CD4-positive, alpha-beta memory T cell (primary cell): ENCODE data around the gene MINK1. TPM values are rescaled to one million over a fixed set of nuclear protein-coding genes. Genes with fewer than 3 reads are reported as not detected.

Source experiments
- CTCF ChIA-PET: fragments of 350-600 bp; sonication (Branson Sonifier 250); formaldehyde crosslinking; loops from one replicate; lab custom pipeline; 2021; ENCODE audit warnings: inconsistent platforms; ENCODE audit not compliant: partially characterized antibody; lab: Charles Lee
- POLR2A ChIA-PET: fragments of 350-600 bp; sonication (Branson Sonifier 250); formaldehyde crosslinking; loops from one replicate; lab custom pipeline; 2021; ENCODE audit not compliant: partially characterized antibody; lab: Charles Lee
- DNase-seq, 5 donors: peaks; one replicate each; pipeline versions ENCODE4 v3.0.0 to v3.0.0-alpha.2; 2020 to 2022; ENCODE audit warnings: mixed read lengths in 1 of 5
- H3K27ac ChIP-seq: one replicate; pipeline ENCODE4 v1.7.0; 2013; ENCODE audit warnings: low read depth, low read length
- H3K27me3 ChIP-seq: 2 replicates; pipeline ENCODE4 v1.7.0; 2013; ENCODE audit warnings: mild to moderate bottlenecking, low read length, moderate library complexity; ENCODE audit not compliant: insufficient read depth
- H3K36me3 ChIP-seq: 2 replicates; pipeline ENCODE4 v1.7.0; 2013; ENCODE audit warnings: mild to moderate bottlenecking, low read length, moderate library complexity; ENCODE audit not compliant: insufficient read depth
- H3K4me1 ChIP-seq: 2 replicates; pipeline ENCODE4 v1.7.0; 2013; ENCODE audit warnings: mild to moderate bottlenecking, low read length, moderate library complexity; ENCODE audit not compliant: insufficient read depth
- H3K4me3 ChIP-seq, 2 donors: one replicate each; pipeline ENCODE4 v1.7.0; 2013; ENCODE audit warnings: low read length in 2 of 2, mild to moderate bottlenecking in 1 of 2
- H3K9me3 ChIP-seq, 2 donors: one replicate each; pipeline ENCODE4 v1.7.0; 2013; ENCODE audit warnings: low read length in 2 of 2, control low read depth in 1 of 2; ENCODE audit not compliant: control insufficient read depth in 1 of 2
- H3K27ac Mint-ChIP-seq, 7 donors: one replicate each; pipeline ENCODE4 v1.8.0; 2020 to 2021; ENCODE audit warnings: mixed read lengths in 7 of 7, mild to moderate bottlenecking in 6 of 7, inconsistent platforms in 3 of 7, moderate library complexity in 3 of 7
- H3K27me3 Mint-ChIP-seq, 2 donors: one replicate each; pipeline ENCODE4 v1.8.0; 2020 to 2021; ENCODE audit warnings: mixed read lengths in 2 of 2
- H3K36me3 Mint-ChIP-seq, 2 donors: one replicate each; pipeline ENCODE4 v1.8.0; 2020 to 2021; ENCODE audit warnings: mixed read lengths in 2 of 2, inconsistent platforms in 1 of 2, mild to moderate bottlenecking in 1 of 2
- H3K4me1 Mint-ChIP-seq, 4 donors: one replicate each; pipeline ENCODE4 v1.8.0; 2020 to 2021; ENCODE audit warnings: mixed read lengths in 4 of 4, mild to moderate bottlenecking in 1 of 4
- H3K4me3 Mint-ChIP-seq, 8 donors: one replicate each; pipeline ENCODE4 v1.8.0; 2020 to 2021; ENCODE audit warnings: mixed read lengths in 8 of 8, mild to moderate bottlenecking in 7 of 8, moderate library complexity in 6 of 8, inconsistent platforms in 3 of 8
- H3K9me3 Mint-ChIP-seq, 8 donors: one replicate each; pipeline ENCODE4 v1.8.0; 2020 to 2021; ENCODE audit warnings: mixed read lengths in 8 of 8, mild to moderate bottlenecking in 5 of 8, inconsistent platforms in 3 of 8, moderate library complexity in 1 of 8
- intact Hi-C: fragments of 100-400 bp; cut with micrococcal nuclease; formaldehyde crosslinking; loops from one replicate; pipeline ENCODE4 v1.15.1; 2023
- polyA plus RNA-seq, 2 donors: library from polyadenylated mRNA; unstranded; fragments of 300-500 nt; fragmentation: Illumina TruSeq; gene quantifications; one replicate each; pipeline ENCODE4 v1.2.3, GENCODE V29; 2021
- total RNA-seq, 2 experiments: library from RNA; stranded (reverse); gene quantifications; one replicate each; pipeline ENCODE4 v1.2.3, GENCODE V29; 2021

MINK1 gene
- total and polyA plus RNA-seq, 4 experiments from 2014 or later = 4.3 to 139 (median 88.6) TPM

DNA sequence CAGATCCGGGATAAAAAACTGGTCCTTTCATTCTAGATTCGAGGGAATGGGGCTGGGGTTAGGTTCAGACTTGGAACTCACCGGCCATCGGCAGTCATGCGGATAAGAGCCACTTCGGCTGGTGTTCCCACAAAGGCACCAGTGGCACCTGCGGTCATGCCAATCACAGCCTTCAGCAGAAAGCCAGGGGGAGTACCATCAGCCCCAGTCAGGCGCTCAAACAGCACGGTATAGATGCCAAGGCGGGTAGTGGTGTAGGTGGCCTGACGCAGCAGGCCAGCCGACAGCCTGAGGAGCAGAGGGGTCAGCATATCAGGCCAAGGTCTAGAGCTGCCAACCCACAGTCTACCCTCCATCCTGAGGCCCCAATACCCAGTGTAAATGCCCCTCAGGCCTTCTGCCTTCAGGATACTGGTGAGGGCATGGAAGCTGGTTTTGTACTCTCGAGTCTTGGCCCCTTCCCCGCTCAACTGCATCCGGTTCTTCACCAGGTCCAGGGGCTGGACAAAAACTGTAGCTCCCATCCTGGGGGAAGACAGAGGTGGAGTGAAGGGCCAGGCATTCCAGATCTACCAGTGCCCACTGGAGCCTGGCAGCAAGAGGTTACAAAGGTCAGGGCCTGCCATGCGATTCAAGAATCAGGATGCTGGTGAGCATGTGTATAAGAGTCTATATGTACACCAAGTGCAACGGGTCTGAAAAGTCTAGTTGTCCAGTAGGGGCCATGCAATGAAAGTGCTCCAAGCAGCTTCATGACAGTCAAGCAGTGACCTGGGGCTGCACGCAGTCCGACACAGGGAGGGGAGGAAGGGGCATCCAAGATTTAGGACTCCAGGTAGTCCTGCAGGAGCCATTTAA is 105.8 kb downstream of the MINK1 start:
- Histone ChIP-seq H3K9me3 (no peaks in the 10 kb centered on the region), H3K36me3 (peaks cover 26% of the 10 kb centered on the region), H3K4me1 (peaks cover 54% of the 10 kb centered on the region), H3K27ac (peak overlapping the region; percentile 81), H3K4me3 (peak overlapping the region; percentile 89 to 99), H3K27me3 (no peaks in the 10 kb centered on the region)
- H3K27ac Mint-ChIP-seq = peak overlapping the region; percentile 89 to 99 (median 92)
- no peaks in the 10 kb centered on the region for H3K27me3 Mint-ChIP-seq
- intact Hi-C loops = no loop called here
- H3K9me3 Mint-ChIP-seq = peaks cover 0 to 2% (median 0%) of the 10 kb centered on the region in 8 donors
- DNase-seq = no peak
- peaks cover 41 to 69% (median 53%) of the 10 kb centered on the region in 4 donors for H3K4me1 Mint-ChIP-seq
- ChIA-PET CTCF (interaction anchor here (1.3 to 3.1 kb wide), 9 partner anchors 19 to 149 kb away, joined by 3 to 19 read pairs (median 5); partner anchors contain the start of genes CAMTA2, CHRNE and SPAG7), POLR2A (interaction anchor here (0.8 to 25.3 kb wide), 15 partner anchors 11 to 795 kb away, joined by 3 to 973 read pairs (median 10); partner anchors contain the start of genes ARRB2, C17orf107, CAMTA2 and CHRNE)
- peak overlapping the region; percentile 91 to 100 (median 97) for H3K4me3 Mint-ChIP-seq
- peaks cover 23 to 42% of the 10 kb centered on the region in 2 donors for H3K36me3 Mint-ChIP-seq

DNA sequence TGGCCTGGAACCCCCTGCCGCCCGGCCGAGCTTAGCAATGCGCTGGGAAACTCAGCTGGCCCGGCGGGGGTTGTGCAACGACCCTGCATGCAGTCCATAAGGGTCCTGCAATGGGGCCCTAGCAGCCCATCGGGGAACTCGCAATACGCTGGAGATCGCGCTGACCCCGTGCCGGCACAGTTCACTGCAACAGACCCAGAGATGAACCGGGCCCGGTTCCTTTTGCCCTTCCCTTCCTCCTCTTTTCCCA is 106.3 kb downstream of the MINK1 start:
- Mint-ChIP-seq H3K4me3 (peak overlapping the region; percentile 91 to 100 (median 97)), H3K9me3 (peaks cover 0 to 2% (median 0%) of the 10 kb centered on the region in 8 donors), H3K4me1 (peaks cover 41 to 69% (median 53%) of the 10 kb centered on the region in 4 donors), H3K27ac (peak overlapping the region; percentile 89 to 99 (median 92)), H3K36me3 (peaks cover 27 to 47% of the 10 kb centered on the region in 2 donors), H3K27me3 (no peaks in the 10 kb centered on the region)
- Histone ChIP-seq H3K27ac (peak overlapping the region; percentile 81), H3K36me3 (peaks cover 26% of the 10 kb centered on the region), H3K27me3 (no peaks in the 10 kb centered on the region), H3K9me3 (no peaks in the 10 kb centered on the region), H3K4me1 (peaks cover 54% of the 10 kb centered on the region), H3K4me3 (peak overlapping the region; percentile 89 to 99)
- ChIA-PET CTCF (interaction anchor here (0.6 to 3.1 kb wide), 14 partner anchors 12 to 230 kb away, joined by 3 to 19 read pairs (median 4); partner anchors contain the start of genes ARRB2, CAMTA2, CHRNE and SPAG7), POLR2A (interaction anchor here (0.7 to 25.3 kb wide), 28 partner anchors 10 to 796 kb away, joined by 3 to 973 read pairs (median 6); partner anchors contain the start of genes ARRB2, C17orf107, CAMTA2 and CHRNE)
- DNase-seq = no peak
- intact Hi-C loops = no loop called here

GRCh38 chr17:4939796-4940554 is 106.8 kb downstream of the MINK1 start, which contains the start of the genes RNF167 and SLC25A11:
RNF167 (plus strand) TSS chr17:4940268; CDS start chr17:4940910, 642 bp downstream.
SLC25A11 (minus strand) TSS chr17:4940046; CDS start chr17:4939910, 136 bp downstream.
- intact Hi-C loops = loop anchor here (1.0 to 5.0 kb wide), 7 partner anchors 8 to 230 kb away; partner anchors contain the start of genes ARRB2, CAMTA2, CHRNE and MED11
- peak; percentile 96 to 99 (median 99) for DNase-seq
- ChIA-PET POLR2A (interaction anchor here (0.6 to 25.3 kb wide), 33 partner anchors 10 to 796 kb away, joined by 3 to 973 read pairs (median 5); partner anchors contain the start of genes ARRB2, C17orf107, CAMTA2 and CHRNE), CTCF (interaction anchor here (0.6 to 3.1 kb wide), 17 partner anchors 12 to 230 kb away, joined by 3 to 19 read pairs (median 4); partner anchors contain the start of genes ARRB2, CAMTA2, CHRNE and ENO3)
- Histone ChIP-seq H3K4me3 (peak within 1 kb of the TSS; percentile 99), H3K36me3 (peaks cover 31% of the 10 kb centered on the region), H3K27me3 (no peaks in the 10 kb centered on the region), H3K9me3 (no peaks in the 10 kb centered on the region), H3K4me1 (peaks cover 57% of the 10 kb centered on the region), H3K27ac (peak within 1 kb of the TSS; percentile 81)
- Mint-ChIP-seq H3K27ac (peak within 1 kb of the TSS; percentile 92 to 100 (median 98)), H3K27me3 (no peaks in the 10 kb centered on the region), H3K9me3 (peaks cover 0 to 2% (median 0%) of the 10 kb centered on the region in 8 donors), H3K36me3 (peaks cover 30 to 52% of the 10 kb centered on the region in 2 donors), H3K4me3 (peak within 1 kb of the TSS; percentile 95 to 100 (median 98)), H3K4me1 (peaks cover 43 to 71% (median 54%) of the 10 kb centered on the region in 4 donors)

DNA sequence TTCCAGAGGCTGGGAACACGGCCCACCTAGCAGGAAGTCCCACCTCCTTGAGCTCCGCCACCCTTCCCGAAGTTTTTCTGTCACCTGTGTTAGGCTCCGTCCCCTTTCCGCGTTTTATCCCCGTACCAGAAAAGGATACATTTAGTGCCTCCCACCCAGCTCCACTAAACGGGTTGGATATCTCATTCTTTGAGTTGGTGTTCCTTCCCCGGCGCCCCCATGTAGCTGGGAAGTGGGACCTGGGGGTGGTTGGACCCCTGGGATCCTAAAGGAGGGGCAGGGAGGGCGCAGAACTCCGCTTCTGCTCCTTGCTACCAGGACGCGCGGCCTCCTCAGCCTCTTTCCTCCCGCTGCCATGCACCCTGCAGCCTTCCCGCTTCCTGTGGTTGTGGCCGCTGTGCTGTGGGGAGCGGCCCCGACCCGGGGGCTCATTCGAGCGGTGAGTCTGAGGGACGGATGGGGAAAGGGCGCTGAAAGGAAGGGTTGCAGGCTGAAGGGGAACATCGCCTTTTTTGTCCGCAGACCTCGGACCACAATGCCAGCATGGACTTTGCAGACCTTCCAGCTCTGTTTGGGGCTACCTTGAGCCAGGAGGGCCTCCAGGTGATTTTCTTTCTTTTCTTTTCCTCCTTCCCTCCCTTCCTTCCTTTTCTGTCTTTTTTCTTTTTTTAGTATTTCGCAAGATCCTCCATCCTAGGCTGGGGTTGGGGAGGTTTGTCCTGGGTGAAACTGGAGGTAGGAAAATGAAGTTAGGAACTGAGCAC is 107.6 kb downstream of the MINK1 start:
- Mint-ChIP-seq H3K4me3 (peak overlapping the region; percentile 95 to 100 (median 98)), H3K27me3 (no peaks in the 10 kb centered on the region), H3K4me1 (peaks cover 51 to 77% (median 61%) of the 10 kb centered on the region in 4 donors), H3K9me3 (peaks cover 0 to 2% (median 0%) of the 10 kb centered on the region in 8 donors), H3K36me3 (peaks cover 37 to 60% of the 10 kb centered on the region in 2 donors), H3K27ac (peak overlapping the region; percentile 92 to 100 (median 98))
- no peaks in the 10 kb centered on the region for H3K9me3 ChIP-seq
- H3K36me3 ChIP-seq = peaks cover 38% of the 10 kb centered on the region
- H3K27me3 ChIP-seq = no peaks in the 10 kb centered on the region
- peaks cover 65% of the 10 kb centered on the region for H3K4me1 ChIP-seq
- DNase-seq = peak; percentile 25 to 53 (median 37)
- H3K27ac ChIP-seq = peak overlapping the region; percentile 81
- intact Hi-C loops = loop anchor here (1.0 to 5.0 kb wide), 7 partner anchors 8 to 230 kb away; partner anchors contain the start of genes ARRB2, CAMTA2, CHRNE and MED11
- ChIA-PET POLR2A (interaction anchor here (0.6 to 25.3 kb wide), 26 partner anchors 9 to 797 kb away, joined by 3 to 973 read pairs (median 7); partner anchors contain the start of genes ARRB2, C17orf107, CAMTA2 and CHRNE), CTCF (interaction anchor here (0.6 to 3.1 kb wide), 14 partner anchors 11 to 231 kb away, joined by 3 to 19 read pairs (median 4); partner anchors contain the start of genes ARRB2, CAMTA2, CHRNE and ENO3)
- H3K4me3 ChIP-seq = peak overlapping the region; percentile 99

- peak overlapping the region; percentile 81 for H3K27ac ChIP-seq
- peak overlapping the region; percentile 99 for H3K4me3 ChIP-seq
- no peak for DNase-seq
- ChIA-PET CTCF (interaction anchor here (3.1 kb wide), 1 partner anchor 32 kb away, joined by 15 read pairs; no protein-coding TSS in a partner anchor), POLR2A (interaction anchor here (0.6 to 25.3 kb wide), 11 partner anchors 9 to 229 kb away, joined by 3 to 973 read pairs (median 13); partner anchors contain the start of genes ARRB2, C17orf107, CAMTA2 and CHRNE)
- H3K4me1 Mint-ChIP-seq = peaks cover 55 to 77% (median 63%) of the 10 kb centered on the region in 4 donors
- peaks cover 42% of the 10 kb centered on the region for H3K36me3 ChIP-seq
- peak overlapping the region; percentile 95 to 100 (median 98) for H3K4me3 Mint-ChIP-seq
- intact Hi-C loops = loop anchor here (2.0 to 5.0 kb wide), 4 partner anchors 38 to 209 kb away; partner anchors contain the start of genes CAMTA2, CHRNE and MED11
- H3K9me3 Mint-ChIP-seq = peaks cover 0 to 2% (median 0%) of the 10 kb centered on the region in 8 donors
- H3K9me3 ChIP-seq = no peaks in the 10 kb centered on the region
- peaks cover 40 to 60% of the 10 kb centered on the region in 2 donors for H3K36me3 Mint-ChIP-seq
- no peaks in the 10 kb centered on the region for H3K27me3 Mint-ChIP-seq
- no peaks in the 10 kb centered on the region for H3K27me3 ChIP-seq
- H3K27ac Mint-ChIP-seq = peak overlapping the region; percentile 92 to 100 (median 98)
- peaks cover 70% of the 10 kb centered on the region for H3K4me1 ChIP-seq
Measured at GRCh38 chr17:4941319-4941610, 108.1 kb downstream of the MINK1 start.
